SU-DHL-6 (cell line): ENCODE results near the gene PKN2.

Source experiments
- H2AFZ ChIP-seq: fragments of 200-600 bp; sonication (generic); 2 replicates; pipeline ENCODE4 v1.6.1; 2014; ENCODE audit warnings: low read depth, mild to moderate bottlenecking, moderate library complexity, mixed read lengths, antibody characterized with exemption, low read length; ENCODE audit not compliant: severe bottlenecking
- H3F3A ChIP-seq: fragments of 200-600 bp; shearing (Covaris generic); 2 replicates; pipeline ENCODE4 v1.6.0; 2016; ENCODE audit warnings: antibody characterized with exemption, mild to moderate bottlenecking; ENCODE audit not compliant: insufficient read depth
- H3K27ac ChIP-seq: fragments of 200-600 bp; sonication (generic); 2 replicates; pipeline ENCODE4 v1.5.1; 2016; ENCODE audit warnings: low read depth, mild to moderate bottlenecking, low read length, moderate library complexity, mixed read lengths
- H3K27me3 ChIP-seq: fragments of 200-600 bp; sonication (generic), shearing (Covaris generic); 2 replicates; pipeline ENCODE4 v1.6.0; 2014; ENCODE audit warnings: mild to moderate bottlenecking, low read length
- H3K36me3 ChIP-seq: fragments of 200-600 bp; sonication (generic); 2 replicates; pipeline ENCODE4 v1.6.1; 2014; ENCODE audit warnings: mild to moderate bottlenecking, low read length, mixed read lengths
- H3K4me2 ChIP-seq: fragments of 300-600, 200-600 bp; shearing (Covaris generic), sonication (generic); 2 replicates; pipeline ENCODE4 v1.6.0; 2014; ENCODE audit warnings: low read length, low read depth, mild to moderate bottlenecking; ENCODE audit not compliant: poor library complexity, severe bottlenecking
- H3K4me3 ChIP-seq: fragments of 200-600 bp; sonication (generic); 2 replicates; pipeline ENCODE4 v1.5.1; 2014; ENCODE audit warnings: antibody characterized with exemption, low read length, mild to moderate bottlenecking, mixed read lengths; ENCODE audit not compliant: insufficient read depth, poor library complexity, severe bottlenecking
- H3K79me2 ChIP-seq: fragments of 200-600 bp; sonication (generic); 2 replicates; pipeline ENCODE4 v1.6.1; 2014; ENCODE audit warnings: mild to moderate bottlenecking, low read length, moderate library complexity; ENCODE audit not compliant: insufficient read depth
- H3K9ac ChIP-seq: fragments of 200-600 bp; sonication (generic); 2 replicates; pipeline ENCODE4 v1.7.0; 2014; ENCODE audit warnings: mild to moderate bottlenecking, low read length
- H3K9me2 ChIP-seq: fragments of 200-600 bp; sonication (generic); replicated peaks from 2 replicates; pipeline ENCODE4 v1.6.1; 2014; ENCODE audit warnings: low read length; ENCODE audit not compliant: insufficient read depth
- H3K9me3 ChIP-seq: fragments of 200-600 bp; sonication (generic); 2 replicates; pipeline ENCODE4 v1.6.1; 2014; ENCODE audit warnings: low read length, mixed read lengths; ENCODE audit not compliant: insufficient read depth
- H4K20me1 ChIP-seq: fragments of 200-600 bp; sonication (generic); 2 replicates; pipeline ENCODE4 v1.6.1; 2014; ENCODE audit warnings: low read depth, mild to moderate bottlenecking, antibody characterized with exemption, low read length, moderate library complexity, mixed read lengths
- EZH2phosphoT487 ChIP-seq: fragments of 200-600 bp; sonication (generic), shearing (Covaris generic); conservative IDR thresholded peaks from 2 replicates; pipeline ENCODE4 v1.6.1; 2018; ENCODE audit warnings: mild to moderate bottlenecking, antibody characterized with exemption, low read length, moderate library complexity, mixed read lengths
- TF ChIP-seq, protein P1 (sequence below): fragments of 200-600 bp; sonication (generic); IDR thresholded peaks from one replicate; pipeline ENCODE4 v1.5.1; 2017; ENCODE audit warnings: antibody characterized with exemption, mild to moderate bottlenecking, low read length, moderate library complexity; ENCODE audit not compliant: insufficient read depth, poor library complexity, severe bottlenecking

Gene PKN2

DNA sequence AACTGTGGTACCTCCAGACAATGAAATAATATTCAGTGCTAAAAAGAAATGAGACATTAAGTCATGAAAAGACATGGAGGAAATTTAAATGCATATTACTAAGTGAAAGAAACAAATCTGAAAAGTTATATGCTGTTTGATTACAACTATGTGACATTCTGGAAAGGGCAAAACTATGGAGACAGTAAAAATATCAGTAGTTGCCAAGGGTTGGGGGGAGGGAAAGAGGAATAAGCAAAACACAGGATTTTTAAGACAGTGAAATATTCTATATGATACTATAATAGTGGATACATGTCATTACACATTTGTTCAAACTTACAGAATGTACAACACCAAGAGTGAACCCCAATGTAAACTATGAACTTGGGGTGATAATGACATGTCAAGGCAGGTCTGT, 38.2 kb upstream of the PKN2 start:
- no peaks in the 10 kb centered on the region for H3F3A ChIP-seq
- TF ChIP-seq EZH2phosphoT487, result no peak
- TF ChIP-seq, protein P1, sequence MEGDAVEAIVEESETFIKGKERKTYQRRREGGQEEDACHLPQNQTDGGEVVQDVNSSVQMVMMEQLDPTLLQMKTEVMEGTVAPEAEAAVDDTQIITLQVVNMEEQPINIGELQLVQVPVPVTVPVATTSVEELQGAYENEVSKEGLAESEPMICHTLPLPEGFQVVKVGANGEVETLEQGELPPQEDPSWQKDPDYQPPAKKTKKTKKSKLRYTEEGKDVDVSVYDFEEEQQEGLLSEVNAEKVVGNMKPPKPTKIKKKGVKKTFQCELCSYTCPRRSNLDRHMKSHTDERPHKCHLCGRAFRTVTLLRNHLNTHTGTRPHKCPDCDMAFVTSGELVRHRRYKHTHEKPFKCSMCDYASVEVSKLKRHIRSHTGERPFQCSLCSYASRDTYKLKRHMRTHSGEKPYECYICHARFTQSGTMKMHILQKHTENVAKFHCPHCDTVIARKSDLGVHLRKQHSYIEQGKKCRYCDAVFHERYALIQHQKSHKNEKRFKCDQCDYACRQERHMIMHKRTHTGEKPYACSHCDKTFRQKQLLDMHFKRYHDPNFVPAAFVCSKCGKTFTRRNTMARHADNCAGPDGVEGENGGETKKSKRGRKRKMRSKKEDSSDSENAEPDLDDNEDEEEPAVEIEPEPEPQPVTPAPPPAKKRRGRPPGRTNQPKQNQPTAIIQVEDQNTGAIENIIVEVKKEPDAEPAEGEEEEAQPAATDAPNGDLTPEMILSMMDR, result no peak

DNA sequence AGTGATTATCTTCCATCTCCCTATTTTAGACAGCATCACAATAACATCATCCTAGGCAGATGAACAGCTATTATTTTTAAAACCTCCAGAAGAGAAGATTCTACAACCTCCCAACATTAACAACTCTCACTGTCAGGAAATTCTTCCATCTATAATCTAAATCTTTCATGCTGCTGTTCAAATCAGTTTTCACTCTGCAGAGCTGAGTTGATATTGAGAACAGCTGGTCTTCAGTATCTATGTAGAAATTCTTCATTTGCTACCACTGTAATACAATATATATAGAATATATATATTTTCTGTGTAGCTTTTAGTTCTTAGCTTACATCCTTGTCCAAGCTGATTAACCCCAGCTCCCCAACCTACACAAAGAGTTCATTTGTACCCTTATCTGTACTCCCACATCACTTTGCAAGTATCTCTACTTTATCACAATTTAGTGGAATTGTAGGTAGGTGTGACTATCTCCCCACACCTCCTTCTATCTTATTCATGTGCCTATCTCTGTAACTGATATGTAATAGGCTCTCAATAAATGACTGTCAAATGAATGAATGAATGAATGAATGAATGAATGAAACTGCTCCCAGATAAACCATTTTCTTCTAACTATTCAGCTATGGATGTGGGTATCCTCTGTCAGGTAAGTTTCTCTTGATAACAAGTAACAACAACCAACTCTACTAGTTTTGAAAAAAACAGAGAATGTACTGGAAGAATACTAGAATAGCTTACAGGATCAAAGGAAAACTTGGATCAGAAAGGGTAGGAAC, 37.4 kb upstream of the PKN2 start:
- Histone ChIP-seq H3K79me2 (no peaks in the 10 kb centered on the region), H2AFZ (no peak overlapping the region), H4K20me1 (no peaks in the 10 kb centered on the region), H3K9me2 (no peaks in the 10 kb centered on the region), H3K9me3 (no peaks in the 10 kb centered on the region), H3K4me2 (no peak overlapping the region), H3K4me3 (no peak overlapping the region), H3F3A (no peaks in the 10 kb centered on the region), H3K9ac (no peak overlapping the region), H3K36me3 (no peaks in the 10 kb centered on the region), H3K27ac (no peak overlapping the region), H3K27me3 (no peaks in the 10 kb centered on the region)
- TF ChIP-seq EZH2phosphoT487, result no peak
- TF ChIP-seq, protein P1, result no peak

More for the DNA sequence above, 38.2 kb upstream of the PKN2 start:
- Histone ChIP-seq H3K79me2 (no peaks in the 10 kb centered on the region), H3K36me3 (no peaks in the 10 kb centered on the region), H3K27ac (no peak overlapping the region), H3K4me2 (no peak overlapping the region), H3K9me2 (no peaks in the 10 kb centered on the region), H3K9me3 (no peaks in the 10 kb centered on the region), H2AFZ (no peak overlapping the region), H3K4me3 (no peak overlapping the region), H4K20me1 (no peaks in the 10 kb centered on the region), H3K9ac (no peak overlapping the region), H3K27me3 (no peaks in the 10 kb centered on the region)

DNA sequence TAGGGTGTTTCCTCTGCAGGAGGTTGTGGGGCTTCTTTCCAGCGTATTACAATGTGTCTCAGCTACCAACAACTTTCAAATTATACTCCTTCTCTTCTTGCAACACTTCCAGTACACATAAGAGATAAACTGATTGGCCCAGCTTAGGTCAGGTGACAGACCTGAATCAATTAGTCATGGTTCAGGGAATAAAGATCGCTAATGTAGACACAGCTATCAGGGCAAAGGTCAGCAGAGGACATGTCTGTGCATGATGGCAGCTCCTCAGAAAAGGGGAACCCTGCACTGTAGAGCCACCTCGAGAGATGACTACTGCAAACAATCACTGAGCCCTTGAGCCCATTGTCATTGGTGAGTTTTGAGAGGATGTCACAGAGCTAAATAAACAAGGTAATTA, 36.8 kb upstream of the PKN2 start:
- Histone ChIP-seq H3K9me2 (no peaks in the 10 kb centered on the region), H2AFZ (no peak overlapping the region), H4K20me1 (no peaks in the 10 kb centered on the region), H3K9me3 (no peaks in the 10 kb centered on the region), H3K36me3 (no peaks in the 10 kb centered on the region), H3F3A (no peaks in the 10 kb centered on the region), H3K4me3 (no peak overlapping the region), H3K27me3 (no peaks in the 10 kb centered on the region), H3K4me2 (no peak overlapping the region), H3K9ac (no peak overlapping the region), H3K27ac (no peak overlapping the region), H3K79me2 (no peaks in the 10 kb centered on the region)
- TF ChIP-seq, protein P1, result no peak
- TF ChIP-seq EZH2phosphoT487, result no peak
